Head of caudate nucleus (tissue), 42 donors: ENCODE measurements around the gene CARS2.

Source experiments
- DNase-seq, 42 donors: peaks; one replicate each; pipeline versions ENCODE4 v3.0.0 to v3.0.0-alpha.2; 2020 to 2021; ENCODE audit warnings: mixed read lengths in 7 of 42
- intact Hi-C: fragments of 100-400 bp; cut with DNase I; formaldehyde crosslinking; loops from one replicate; pipeline ENCODE4 v1.15.0; 2022

The CARS2 gene

DNA sequence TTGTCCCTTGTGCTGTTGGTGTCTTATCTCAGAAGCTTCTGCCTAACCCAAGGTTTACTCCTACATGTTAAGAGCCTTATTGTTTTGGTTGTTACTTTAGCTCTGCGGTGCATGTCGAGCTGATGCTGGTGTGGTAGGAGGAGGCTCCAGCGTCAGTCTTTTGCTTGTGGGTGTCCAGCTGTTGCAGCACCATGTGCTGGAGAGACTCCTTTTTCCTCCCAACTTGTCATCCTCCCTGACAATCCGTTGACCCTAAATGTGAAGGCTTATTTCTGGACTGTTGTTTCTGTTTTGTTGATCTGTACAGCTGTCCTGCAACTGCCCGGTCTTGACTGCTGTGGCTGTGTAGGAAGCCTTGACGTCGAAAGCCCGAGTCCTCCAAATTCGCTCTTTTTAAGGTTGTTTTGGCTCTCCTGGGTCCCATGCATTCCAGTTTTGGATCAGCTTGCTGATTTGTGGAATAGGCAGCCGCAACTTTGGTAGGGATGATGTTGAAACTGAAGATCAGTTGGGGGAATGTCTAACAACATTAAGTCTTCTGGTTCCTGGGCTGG, 75.3 kb downstream of the CARS2 start:
- DNase-seq: peak in 1 of 42 donors; percentile 5
- intact Hi-C loops: no loop called here

DNA sequence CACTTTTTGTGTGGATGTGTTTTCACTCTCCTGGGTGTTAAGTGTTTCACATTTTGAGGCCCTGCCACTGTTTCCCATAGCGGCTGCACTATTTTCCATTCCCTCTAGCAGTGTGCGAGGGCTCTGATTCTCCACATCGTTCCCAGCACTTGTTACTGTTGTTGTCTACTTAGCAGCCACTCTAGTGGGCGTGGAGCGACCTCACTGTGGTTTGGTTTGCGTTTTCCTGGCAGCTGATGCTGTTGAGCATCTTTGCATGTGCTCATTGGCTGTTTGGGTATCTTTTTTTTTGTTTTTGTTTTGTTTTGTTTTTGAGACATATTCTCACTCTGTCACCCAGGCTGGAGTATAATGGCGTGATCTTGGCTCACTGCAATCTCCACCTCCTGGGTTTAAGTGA, 76.2 kb downstream of the CARS2 start:
- intact Hi-C loops: no loop called here
- DNase-seq: peak in 1 of 42 donors; percentile 14

DNA sequence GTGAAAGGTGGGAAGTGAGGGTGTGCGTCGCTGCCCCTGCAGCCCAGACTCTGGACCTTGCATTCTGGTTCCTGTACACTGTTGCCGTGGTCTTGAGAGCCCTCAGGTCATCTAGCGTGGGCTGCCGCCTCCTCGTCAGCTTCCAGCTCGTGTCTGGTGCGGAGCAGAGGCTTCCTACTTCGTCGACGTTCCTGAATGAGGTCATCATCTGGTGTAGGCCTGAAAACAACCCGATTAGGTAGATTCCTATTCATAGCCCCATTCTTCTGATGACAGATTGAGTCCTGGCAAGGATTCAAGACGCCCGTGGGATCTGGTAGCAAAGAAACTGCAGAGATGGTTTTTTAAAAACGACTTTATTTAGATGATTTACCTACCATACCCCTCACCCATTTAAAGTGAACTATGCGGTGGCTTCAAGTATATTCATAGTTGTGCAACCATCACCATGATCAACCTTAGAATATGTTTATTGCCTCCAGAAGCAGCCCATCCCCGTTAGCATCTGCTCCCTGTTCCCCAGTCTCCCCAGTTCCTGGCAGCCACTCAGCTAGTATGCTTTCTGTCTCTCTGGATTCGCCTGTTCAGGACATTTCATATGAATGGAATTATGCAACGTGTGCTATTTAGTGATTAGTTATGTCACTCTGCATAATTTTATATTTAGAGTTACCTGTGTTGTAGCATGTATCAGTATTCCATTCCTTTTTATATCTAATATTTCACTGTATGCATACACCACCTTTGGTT, 76.8 kb downstream of the CARS2 start:
- intact Hi-C loops: no loop called here
- peak in 11 of 42 donors; percentile 9 to 67 (median 45) for DNase-seq

DNA sequence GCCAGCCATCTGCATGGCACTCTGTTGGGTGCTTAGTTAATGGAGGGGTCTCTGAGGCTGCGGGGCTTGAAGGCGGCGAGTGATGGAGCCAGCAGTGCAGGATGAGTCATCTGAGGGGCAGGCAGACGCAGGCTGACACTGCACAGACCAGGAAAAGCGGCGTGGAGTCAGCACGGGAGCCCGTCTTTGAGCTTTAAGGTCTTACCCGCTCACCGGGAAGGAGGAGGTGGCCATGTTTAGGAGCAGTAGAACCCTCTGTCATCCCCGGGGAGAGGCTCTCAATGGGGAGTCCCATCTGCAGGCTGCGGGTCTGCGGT, 77.5 kb downstream of the CARS2 start:
- DNase-seq: peak in 1 of 42 donors; percentile 11
- intact Hi-C loops: no loop called here

DNA sequence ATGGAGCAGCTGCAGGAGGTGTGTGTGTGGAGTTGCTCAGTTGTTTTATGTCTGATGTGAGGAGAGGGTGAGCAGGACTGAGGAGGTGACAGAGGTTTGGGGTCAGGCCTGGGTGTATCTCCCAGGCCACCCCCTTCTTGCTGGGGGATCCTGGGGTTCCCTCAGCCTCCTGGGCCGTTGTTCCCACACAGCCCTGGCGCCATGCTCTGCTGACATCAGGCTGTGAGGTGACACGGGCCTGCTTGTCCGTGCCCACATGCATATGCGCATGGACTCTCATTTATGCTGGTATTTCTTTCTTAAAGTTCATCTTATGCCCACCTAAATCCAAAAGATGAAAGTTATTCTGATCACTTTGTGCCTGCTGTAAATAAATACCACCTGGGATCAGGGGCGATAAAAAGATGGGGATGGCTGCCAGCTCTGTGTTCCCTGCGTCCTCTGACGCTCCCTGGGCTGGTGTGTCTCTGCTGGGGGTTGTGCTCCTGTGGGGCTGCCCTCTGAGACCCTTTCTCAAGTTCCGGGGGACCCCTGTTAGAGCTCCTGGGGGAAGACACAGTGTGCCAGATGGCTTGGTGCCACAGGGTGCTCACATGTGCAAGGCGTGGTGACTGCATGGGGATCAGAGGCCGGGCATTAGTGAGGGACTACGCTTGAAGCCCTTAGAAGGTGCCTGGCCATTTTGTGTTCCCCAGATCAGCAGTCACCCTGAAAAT, 78.0 kb downstream of the CARS2 start:
- intact Hi-C loops: no loop called here

DNA sequence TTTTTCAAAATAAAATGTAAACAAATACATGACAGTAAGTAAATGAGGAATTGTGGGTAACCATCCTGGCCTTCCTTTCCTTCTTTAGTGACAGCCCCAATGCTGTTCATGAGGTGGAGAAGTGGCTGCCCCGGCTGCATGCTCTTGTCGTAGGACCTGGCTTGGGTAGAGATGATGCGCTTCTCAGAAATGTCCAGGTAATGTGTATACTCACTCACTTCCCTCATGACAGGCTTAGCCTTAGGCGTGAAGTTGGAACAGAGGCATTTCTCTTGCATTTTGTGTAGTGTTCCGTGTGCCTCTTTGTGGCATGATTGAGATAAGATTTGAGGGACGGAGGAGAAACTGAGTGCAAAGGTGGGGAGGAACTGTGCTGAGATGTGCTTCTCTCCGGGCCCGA, 78.6 kb downstream of the CARS2 start:
- intact Hi-C loops: no loop called here
- DNase-seq: no peak

More for the DNA sequence above, 78.0 kb downstream of the CARS2 start:
- DNase-seq: peak in 1 of 42 donors; percentile 2

DNA sequence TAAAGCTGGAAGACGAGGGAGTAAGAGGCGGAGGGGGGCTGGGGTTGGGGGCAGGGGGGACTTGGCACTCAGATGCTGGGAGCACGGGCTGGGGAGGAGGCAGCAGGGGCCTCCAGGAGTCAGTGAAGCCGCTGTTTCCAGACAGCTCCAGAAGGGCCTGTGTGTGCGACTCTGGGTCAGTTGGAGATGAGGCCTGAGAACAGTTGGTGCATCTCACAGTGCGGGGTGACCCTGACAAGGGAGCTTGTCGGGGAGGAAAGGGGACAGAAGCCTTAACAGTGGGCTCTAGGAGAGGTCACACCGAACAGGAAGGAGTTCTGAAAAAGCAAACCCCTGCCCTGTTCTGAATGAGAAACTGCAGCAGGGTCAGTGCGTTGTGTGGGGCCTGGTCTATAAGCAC, 79.4 kb downstream of the CARS2 start:
- no peak for DNase-seq
- intact Hi-C loops: no loop called here

DNA sequence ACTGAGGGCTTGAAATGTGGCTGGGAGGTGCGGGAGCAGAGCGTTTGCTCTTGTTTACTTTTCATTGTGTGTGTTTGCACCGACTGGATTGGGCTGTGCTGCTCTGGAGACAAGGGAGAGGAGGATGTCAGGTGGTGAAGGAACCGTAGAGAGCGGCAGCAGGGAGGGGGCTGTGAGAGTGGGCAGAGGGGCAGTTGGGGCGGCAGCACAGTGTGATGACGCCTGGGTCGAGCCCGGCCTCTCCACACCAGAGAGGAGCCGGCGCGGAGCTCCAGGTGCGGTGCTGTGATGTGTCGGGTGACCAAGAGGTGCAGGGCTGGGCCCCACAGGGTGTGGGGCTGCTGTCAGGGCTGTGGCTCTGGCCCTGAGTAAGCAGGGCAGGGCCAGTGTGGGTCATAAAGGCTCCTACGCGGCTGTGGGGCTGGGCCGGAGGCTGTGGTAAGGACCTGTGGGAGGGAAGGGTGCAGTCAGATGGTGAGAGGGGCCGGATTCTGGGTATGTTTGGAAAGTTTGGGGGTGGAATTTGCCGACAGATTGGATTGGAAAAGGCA, 80.1 kb downstream of the CARS2 start:
- no peak for DNase-seq
- intact Hi-C loops: no loop called here

DNA sequence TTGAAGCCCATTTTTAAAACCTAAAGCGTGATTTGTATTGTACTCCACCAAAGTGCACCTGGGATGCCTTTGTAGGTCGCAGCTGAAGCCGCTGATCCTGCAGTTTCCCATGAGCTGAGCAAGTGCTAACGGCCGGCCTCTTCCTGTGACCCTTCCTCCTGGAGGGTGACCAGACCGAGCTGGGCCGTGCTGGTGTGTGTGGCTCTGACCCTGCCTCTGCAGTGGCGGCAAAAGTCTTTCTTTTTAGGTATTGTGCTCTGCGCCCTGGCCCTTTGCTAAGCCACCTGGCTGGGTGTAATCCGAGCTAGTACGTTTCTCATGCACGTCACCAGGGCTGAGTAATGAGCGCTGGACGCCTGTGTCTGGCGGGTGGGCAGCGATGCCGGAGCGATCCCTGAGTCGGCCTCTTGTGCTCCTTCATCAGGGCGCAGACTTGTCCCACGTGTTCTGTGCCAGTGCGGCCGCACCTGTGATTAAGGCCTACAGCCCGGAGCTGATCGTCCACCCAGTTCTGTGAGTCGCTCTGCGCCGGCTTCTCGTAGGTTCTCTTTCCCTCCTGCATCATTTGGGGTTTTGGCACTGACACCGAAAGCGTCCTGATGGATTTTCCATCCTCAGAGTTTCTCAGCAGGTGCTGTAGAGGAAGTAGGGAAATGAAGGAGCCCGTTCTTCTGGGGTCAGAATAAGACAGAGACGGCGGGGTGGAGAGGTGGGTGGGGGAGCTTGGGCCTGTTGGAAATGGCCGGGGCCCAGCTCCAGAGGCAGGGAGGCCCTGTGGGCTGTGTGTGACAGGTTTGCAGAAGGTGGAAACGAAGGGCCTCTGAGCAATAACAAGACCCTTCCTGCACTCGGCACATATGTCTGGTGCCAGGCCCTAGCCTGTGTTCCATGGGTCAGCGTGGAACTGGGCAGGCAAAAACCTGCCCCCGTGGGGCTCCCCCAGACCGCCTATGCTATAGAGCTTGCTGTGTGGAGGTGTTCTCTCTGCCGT, 80.9 kb downstream of the CARS2 start:
- intact Hi-C loops: no loop called here
- no peak for DNase-seq

DNA sequence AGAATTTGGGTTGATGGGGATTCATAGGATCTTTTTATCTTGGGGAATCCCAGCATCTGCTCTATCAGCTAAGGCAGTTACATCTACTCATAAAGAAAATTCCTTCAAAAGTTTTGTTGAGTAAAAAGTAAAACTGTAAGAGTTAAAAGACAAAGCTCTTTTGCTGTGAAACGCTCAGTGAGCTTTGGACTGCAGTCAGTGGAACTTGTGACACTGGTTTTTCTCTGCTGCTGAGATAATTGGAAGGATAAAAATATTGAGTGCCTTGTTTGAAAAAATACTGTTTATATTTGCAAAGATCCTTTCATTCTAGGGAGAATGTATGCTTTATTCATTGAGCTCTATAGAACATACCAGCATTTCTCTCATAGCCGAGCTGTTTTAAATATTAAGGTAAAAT, 85.3 kb downstream of the CARS2 start:
- DNase-seq: no peak
- intact Hi-C loops: no loop called here

DNA sequence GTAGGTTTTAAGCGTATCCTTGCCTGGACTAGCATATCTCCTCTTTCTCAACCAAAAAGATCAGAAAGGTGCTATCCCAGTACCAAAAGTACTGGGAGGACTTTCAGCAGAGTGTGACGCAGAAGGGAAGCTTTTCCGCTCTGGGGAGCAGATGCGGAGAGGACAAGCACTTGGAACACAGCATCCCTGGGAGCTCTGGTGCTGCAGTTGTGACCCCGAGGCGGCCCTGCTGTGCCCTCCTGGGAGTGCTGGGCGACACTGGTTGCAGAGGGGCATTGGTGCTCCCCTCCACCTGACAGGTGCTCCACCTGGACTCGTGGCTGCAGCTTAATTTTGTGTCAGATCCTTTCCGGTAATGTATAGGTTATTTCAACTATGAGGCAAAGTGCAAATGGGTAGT, 87.1 kb downstream of the CARS2 start:
- intact Hi-C loops: loop anchor here (5.0 kb wide), 1 partner anchor 94 kb away; the partner anchor contains the start of gene ING1
- no peak for DNase-seq

DNA sequence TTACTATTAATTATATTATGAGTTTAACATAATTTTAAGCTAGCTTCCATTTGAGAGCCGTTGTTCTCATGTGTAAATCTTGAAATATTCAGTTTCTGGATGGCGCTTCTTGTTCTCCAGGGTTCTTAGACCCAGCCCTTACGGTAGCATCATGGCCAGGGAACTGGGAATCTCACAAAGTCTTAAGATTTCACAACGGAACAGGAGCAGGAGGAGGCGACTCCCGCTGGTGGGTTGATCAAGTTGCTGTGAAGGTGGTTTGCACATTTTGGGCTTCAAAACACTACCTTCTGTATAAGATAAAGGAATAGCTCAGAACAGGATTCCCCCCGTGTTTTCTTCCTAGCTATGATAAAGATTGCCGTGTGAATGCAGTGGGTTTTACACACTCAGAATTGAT, 87.7 kb downstream of the CARS2 start:
- intact Hi-C loops: loop anchor here (5.0 kb wide), 1 partner anchor 94 kb away; the partner anchor contains the start of gene ING1

DNA sequence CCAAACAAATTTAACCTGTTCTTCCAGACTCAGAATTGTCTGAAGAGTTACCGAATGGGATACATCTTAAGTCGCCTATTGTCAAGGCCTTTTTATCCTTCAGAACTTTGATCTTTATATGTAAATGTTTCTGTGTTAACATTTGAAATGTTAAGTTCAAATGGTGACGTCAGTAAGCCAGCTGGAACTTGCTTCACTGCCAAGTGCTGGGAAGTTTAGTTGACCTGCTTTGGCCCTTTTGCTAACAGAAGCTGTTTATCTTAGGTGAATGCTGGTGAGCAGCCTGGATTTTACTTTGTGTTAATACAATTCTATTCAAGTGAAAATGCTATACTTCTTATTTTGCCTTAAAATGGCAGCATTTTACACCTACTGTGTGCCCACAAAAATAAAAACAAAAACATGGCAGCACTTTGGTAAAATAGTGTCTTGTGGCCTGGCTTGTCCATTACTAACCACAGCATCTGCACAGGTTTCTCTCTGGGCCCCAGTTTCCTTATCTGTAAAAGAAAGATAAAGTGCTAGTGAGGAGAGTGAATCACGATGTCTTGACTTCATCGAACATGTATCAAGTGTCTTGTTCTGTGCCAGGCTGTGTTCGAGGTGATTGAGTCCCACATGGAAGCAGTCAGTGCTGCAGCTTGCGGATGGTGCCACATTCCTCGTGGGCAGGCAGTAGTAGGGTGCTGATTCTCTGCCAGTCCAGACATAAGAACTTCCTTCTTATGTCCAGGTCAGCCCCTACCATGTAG, 88.4 kb downstream of the CARS2 start:
- DNase-seq: no peak
- intact Hi-C loops: loop anchor here (5.0 kb wide), 1 partner anchor 95 kb away; the partner anchor contains the start of gene ING1

More for the DNA sequence above, 87.7 kb downstream of the CARS2 start:
- DNase-seq: peak in 5 of 42 donors; percentile 28 to 71 (median 56)

DNA sequence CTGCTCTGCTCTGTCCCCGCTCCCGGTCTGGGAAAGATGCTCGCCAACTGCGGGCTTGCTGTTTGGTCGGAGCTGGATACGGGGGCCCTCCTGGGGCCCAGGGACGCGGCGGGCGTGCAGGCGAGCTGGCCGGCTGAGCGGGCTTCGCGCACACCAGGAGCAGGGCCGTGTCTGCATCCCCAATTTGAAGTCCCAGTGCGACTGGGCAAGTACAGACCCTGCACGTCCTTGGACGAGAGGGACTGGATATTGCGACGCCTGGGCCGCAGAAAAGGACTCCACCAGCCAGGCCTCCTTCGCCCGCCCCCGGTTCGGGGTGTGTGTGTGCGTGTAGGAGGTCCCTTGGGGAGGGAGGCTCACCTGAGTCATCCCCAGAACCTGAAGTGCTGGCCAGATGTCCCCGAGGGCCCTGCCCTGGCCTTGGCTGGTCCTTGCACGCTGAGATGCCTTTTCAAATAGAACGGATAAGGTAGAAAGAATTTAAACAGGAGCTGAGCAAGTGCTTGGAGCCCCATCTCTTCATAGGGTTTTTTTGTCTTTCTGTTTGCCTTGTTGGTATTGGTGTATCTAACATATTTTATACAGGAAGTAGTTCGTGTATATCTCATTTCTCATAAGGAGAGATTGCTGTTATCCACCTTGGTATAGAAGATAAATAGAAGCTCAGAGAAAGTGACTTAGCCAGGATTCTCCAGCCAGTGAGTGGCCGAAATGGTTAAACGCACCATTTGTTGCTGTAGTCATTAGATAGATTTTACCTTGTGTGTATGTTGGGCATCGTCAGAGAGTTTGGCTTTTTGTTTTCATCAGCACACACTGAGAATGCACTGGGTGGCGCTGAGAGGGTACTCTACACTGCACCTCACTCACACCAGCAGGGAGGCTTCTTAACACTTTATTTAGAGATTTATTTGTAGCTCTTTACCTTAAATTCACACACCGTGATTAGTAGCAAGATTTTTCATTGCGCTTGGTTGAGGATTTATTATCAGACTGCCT, 89.5 kb downstream of the CARS2 start:
- intact Hi-C loops: loop anchor here (5.0 kb wide), 1 partner anchor 96 kb away; the partner anchor contains the start of gene ING1

DNA sequence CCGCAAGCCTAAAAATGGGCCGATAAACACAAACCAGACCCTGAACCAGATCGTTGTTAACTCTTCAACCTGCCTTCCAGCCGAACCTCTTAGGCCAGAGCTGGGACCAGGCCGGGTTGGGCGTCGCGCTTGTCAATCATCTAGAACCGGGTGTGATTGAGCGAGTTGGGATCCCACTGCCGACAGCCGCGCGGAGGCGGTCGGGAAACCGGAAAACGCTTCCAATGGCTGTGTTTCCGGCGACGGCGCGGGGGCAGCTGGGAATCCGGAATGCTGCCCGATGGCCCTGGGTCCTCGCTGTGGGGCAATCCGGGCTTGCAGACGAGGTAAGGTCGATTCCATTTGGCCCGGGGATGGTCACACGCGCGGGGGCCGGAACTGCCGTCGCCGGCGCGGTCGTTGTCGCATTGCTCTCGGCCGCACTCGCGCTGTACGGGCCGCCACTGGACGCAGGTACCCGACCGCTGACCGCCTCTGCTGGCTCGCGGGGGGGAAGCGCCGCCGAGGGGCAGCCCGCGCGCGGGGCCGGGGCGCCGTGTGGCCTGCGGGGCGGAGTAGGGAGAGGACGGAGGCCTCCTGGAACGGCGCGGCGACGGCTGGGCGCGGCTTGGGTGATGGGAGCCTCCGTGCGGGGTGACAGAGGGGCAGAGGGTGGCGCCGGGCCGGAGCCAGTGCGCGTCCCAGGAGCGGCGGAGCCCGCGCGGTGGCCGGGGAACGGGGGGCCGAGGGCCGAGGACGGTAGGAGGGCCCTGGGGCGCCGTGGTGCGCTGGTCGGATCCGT, 90.4 kb downstream of the CARS2 start, which contains the start of gene NAXD:
TSS of gene NAXD (plus strand) at position 224 of the 781 bp plus-strand sequence. CDS start at position 281, 57 bp downstream.
- DNase-seq: peak; percentile 92 to 98 (median 96)
- intact Hi-C loops: loop anchor here (5.0 kb wide), 1 partner anchor 97 kb away; the partner anchor contains the start of gene ING1

More for the DNA sequence above, 89.5 kb downstream of the CARS2 start:
- DNase-seq: peak in 9 of 42 donors; percentile 25 to 53 (median 36)

DNA sequence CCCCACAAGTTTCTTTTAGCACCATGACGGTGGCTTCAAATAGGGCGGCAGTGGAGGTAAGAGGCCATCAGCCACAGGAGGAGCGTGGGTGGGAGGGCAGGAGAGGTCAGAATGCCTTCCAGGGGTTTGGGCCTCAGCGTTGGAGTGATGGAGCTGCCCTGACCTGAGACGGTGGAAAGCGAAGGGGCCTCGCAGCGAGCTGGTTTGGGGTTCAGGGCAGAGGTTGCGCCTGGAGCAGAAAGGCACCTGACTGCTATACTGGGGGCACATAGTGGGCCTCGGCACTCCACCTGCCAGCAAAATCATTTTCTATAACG, 91.0 kb downstream of the CARS2 start:
- intact Hi-C loops: loop anchor here (5.0 kb wide), 1 partner anchor 97 kb away; the partner anchor contains the start of gene ING1
- DNase-seq: peak in 4 of 42 donors; percentile 11 to 29 (median 22)
